GM15510 (cell line): Measurements from ENCODE around the gene KRTAP1-3.
"Not testable (repeated sequence)": the region's sequence is repeated elsewhere in the genome, so short reads cannot be mapped to it uniquely, and the experiment has no call there.

Source experiments
- POLR2A ChIP-seq: IDR thresholded peaks from 3 replicates; pipeline ENCODE4 v1.6.1; 2011; ENCODE audit warnings: borderline replicate concordance; ENCODE audit not compliant: insufficient read length; ENCODE audit errors: extremely low read depth

KRTAP1-3 gene

GRCh38 chr17:41034346-41034935, at the start of gene KRTAP1-3:
Gene KRTAP1-3, minus strand, starts transcription at chr17:41034874. Its CDS starts 53 bp downstream, at chr17:41034821.
- TF ChIP-seq POLR2A: not testable (repeated sequence)

- TF ChIP-seq POLR2A: not testable (repeated sequence)
Observed at GRCh38 chr17:41084100-41084856, 49.6 kb upstream of the KRTAP1-3 start, which contains the start of gene KRTAP4-7. Gene KRTAP4-7, plus strand, starts transcription at chr17:41084150. Its CDS starts 57 bp downstream, at chr17:41084207.

GRCh38 chr17:41082626-41083025, 48.0 kb upstream of the KRTAP1-3 start:
- TF ChIP-seq POLR2A: no peak

- TF ChIP-seq POLR2A: no peak
Observed at GRCh38 chr17:41076788-41077187, 42.1 kb upstream of the KRTAP1-3 start.

- TF ChIP-seq POLR2A: no peak
Observed at GRCh38 chr17:41073676-41074075, 39.0 kb upstream of the KRTAP1-3 start.

GRCh38 chr17:41071606-41072360, 37.1 kb upstream of the KRTAP1-3 start:
- TF ChIP-seq POLR2A: no peak

- no peak for TF ChIP-seq POLR2A
Observed at GRCh38 chr17:41069031-41069430, 34.4 kb upstream of the KRTAP1-3 start.

- no peak for TF ChIP-seq POLR2A
Observed at GRCh38 chr17:41067281-41067680, 32.6 kb upstream of the KRTAP1-3 start.

- TF ChIP-seq POLR2A: no peak
Observed at GRCh38 chr17:41065829-41066624, 31.4 kb upstream of the KRTAP1-3 start, which contains the start of gene KRTAP2-4. Gene KRTAP2-4, minus strand, starts transcription at chr17:41065879. Its CDS starts 34 bp downstream, at chr17:41065845.

- no peak for TF ChIP-seq POLR2A
Observed at GRCh38 chr17:41064301-41064700, 29.6 kb upstream of the KRTAP1-3 start.

- no peak for TF ChIP-seq POLR2A
Observed at GRCh38 chr17:41063449-41063848, 28.8 kb upstream of the KRTAP1-3 start.

- no peak for TF ChIP-seq POLR2A
Observed at GRCh38 chr17:41061964-41062363, 27.3 kb upstream of the KRTAP1-3 start.

GRCh38 chr17:41060052-41060604, 25.5 kb upstream of the KRTAP1-3 start, which contains the start of gene KRTAP2-3:
Gene KRTAP2-3, minus strand, starts transcription at chr17:41060114. Its CDS starts 64 bp downstream, at chr17:41060050.
- TF ChIP-seq POLR2A: no peak

GRCh38 chr17:41058741-41059140, 24.1 kb upstream of the KRTAP1-3 start:
- no peak for TF ChIP-seq POLR2A
